ENCODE data around the gene TUBGCP2.

DNA sequence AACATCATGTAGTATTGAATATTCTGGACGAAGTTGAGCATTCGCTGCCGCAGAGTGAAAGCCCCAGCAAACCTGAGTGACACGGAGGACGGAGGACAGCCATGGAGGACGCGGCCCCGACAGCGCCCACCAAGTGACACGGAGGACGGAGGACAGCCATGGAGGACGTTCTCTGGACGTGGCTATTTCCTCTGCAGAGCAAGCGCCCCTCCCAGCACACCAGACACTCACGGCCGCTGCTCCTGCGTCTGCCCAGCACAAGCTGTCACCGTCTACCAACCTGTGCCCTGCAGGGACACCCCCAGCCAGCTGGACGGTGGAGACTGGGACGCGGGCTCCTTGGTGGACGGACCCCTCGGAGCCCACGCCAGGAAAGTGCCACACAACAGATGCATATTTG is 24.7 kb downstream of the TUBGCP2 start:
- TF ChIP-seq POLR2A (IDR thresholded peaks at IDR 0.05) (no peak), POLR2AphosphoS5 (IDR thresholded peaks at IDR 0.05) (no peak)
- TF ChIP-seq, protein P1, sequence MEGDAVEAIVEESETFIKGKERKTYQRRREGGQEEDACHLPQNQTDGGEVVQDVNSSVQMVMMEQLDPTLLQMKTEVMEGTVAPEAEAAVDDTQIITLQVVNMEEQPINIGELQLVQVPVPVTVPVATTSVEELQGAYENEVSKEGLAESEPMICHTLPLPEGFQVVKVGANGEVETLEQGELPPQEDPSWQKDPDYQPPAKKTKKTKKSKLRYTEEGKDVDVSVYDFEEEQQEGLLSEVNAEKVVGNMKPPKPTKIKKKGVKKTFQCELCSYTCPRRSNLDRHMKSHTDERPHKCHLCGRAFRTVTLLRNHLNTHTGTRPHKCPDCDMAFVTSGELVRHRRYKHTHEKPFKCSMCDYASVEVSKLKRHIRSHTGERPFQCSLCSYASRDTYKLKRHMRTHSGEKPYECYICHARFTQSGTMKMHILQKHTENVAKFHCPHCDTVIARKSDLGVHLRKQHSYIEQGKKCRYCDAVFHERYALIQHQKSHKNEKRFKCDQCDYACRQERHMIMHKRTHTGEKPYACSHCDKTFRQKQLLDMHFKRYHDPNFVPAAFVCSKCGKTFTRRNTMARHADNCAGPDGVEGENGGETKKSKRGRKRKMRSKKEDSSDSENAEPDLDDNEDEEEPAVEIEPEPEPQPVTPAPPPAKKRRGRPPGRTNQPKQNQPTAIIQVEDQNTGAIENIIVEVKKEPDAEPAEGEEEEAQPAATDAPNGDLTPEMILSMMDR (IDR thresholded peaks at IDR 0.05): no peak

All from suprapubic skin (tissue), 4 donors.